ENCODE data around the gene IGSF9B. TPM values are rescaled to one million over a fixed set of nuclear protein-coding genes. Genes with fewer than 3 reads are reported as not detected.

The IGSF9B gene
- polyA plus RNA-seq, 1 experiment, result 0.05 TPM

DNA sequence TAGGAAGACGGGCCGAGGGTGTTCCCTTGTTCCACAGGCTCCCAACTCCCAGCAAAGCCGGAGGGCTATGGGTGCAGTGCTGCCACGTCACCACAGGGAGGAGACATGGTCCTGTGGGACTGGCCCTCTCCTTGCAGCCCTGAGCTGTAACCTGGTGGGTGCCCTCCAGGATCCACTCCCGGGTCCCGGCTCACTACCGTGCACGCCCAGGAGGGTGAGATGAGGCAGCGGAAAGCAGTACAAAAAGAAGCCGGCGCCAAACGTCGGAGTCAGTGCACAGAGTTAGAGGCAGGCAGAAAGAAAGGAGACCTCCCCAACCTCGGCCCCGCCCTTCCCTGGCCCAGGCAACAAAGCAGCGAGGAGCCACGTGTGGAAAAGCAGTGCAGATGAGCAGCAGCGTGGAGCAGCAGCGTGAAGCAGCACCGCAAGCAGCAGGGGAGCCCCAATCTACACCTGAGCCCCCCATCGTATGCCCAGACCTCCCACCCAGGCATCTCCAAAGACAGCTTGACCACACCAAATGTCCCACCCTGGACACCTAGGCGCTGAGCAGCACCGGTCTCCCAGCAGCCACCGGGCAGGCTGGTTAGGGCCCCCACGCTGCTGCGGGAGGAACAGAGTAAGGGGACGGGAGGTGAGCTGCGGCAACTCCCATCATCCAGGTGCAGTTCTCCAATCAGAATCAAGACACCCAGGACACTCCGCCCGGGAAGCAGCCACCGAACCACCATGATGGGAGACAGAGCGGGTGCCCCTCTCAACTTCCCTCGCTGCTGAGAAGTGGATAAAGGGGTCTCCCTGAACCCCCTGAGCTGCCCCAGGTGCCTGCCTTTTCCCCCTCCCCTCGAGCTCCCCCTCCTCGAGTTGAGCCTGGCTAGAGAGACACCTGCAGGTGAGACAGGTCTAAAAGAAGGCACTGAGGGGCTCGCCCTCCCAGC, 28.8 kb downstream of the IGSF9B start:
- H3K27me3 ChIP-seq (ENCODE audit: control insufficient read depth, insufficient read depth, low read length), result no peaks in the 10 kb centered on the region; the same call in 1 of the 2 replicates
- no peak for DNase-seq (ENCODE audit: low read depth)
- ChIA-PET POLR2A (no interaction called here), CTCF (interaction anchor here (0.5 to 2.6 kb wide), 22 partner anchors 11 to 316 kb away, joined by 3 to 16 read pairs (median 4); partner anchors contain the start of gene VPS26B)
- H3K4me3 ChIP-seq (ENCODE audit: low read depth, low read length), result no peak overlapping the region; the same call in 1 of the 2 replicates
- TF ChIP-seq, protein P1, sequence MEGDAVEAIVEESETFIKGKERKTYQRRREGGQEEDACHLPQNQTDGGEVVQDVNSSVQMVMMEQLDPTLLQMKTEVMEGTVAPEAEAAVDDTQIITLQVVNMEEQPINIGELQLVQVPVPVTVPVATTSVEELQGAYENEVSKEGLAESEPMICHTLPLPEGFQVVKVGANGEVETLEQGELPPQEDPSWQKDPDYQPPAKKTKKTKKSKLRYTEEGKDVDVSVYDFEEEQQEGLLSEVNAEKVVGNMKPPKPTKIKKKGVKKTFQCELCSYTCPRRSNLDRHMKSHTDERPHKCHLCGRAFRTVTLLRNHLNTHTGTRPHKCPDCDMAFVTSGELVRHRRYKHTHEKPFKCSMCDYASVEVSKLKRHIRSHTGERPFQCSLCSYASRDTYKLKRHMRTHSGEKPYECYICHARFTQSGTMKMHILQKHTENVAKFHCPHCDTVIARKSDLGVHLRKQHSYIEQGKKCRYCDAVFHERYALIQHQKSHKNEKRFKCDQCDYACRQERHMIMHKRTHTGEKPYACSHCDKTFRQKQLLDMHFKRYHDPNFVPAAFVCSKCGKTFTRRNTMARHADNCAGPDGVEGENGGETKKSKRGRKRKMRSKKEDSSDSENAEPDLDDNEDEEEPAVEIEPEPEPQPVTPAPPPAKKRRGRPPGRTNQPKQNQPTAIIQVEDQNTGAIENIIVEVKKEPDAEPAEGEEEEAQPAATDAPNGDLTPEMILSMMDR (IDR thresholded peaks at IDR 0.05; ENCODE audit: insufficient read depth, low read depth, low read length), result peak; percentile 94
- H3K36me3 ChIP-seq (ENCODE audit: control insufficient read depth, insufficient read depth, low read length), result no peaks in the 10 kb centered on the region

DNA sequence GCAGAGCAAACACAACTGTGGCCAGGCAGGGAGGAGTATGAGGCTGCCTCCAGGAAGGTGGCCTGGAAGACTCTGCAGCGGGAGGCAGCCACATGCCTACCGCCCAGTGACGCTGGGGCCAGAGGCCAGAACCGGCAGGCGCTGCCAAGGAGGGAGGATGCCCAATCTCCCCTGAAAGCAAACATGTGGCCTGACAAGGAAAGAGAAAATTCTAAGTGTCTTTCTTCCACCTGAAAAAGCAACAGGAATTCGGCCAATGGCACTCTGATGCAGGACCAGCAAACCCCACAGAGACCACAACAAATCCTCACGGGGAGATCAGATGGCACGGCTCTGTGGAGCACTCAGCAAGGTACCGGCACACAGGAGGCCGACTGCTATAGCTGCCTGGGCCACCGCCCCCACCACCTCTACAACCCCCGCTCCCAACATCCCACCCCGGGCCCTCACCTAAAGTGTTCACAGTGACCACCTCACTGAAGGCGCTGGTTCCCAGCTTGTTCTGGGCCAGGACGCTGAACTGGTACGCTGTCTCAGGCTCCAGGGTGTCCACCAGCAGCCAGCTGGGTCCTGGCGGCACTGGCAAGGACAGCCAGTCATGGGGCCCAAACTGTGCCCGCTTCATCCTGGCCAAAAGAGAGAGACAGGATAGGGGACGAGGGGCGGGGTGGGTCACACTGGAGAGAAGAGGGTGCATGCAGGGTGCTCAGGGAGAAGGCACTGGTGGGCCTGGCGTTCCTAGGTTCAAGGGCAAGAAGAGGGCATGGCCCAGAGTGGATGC, 30.1 kb downstream of the IGSF9B start:
- TF ChIP-seq, protein P1 (IDR thresholded peaks at IDR 0.05; ENCODE audit: insufficient read depth, low read depth, low read length), result no peak
- DNase-seq (ENCODE audit: low read depth), result no peak
- ChIA-PET POLR2A (no interaction called here), CTCF (interaction anchor here (1.2 to 2.6 kb wide), 10 partner anchors 10 to 216 kb away, joined by 3 to 16 read pairs (median 4); no protein-coding TSS in a partner anchor)
- Histone ChIP-seq H3K27me3 (ENCODE audit: control insufficient read depth, insufficient read depth, low read length) (no peaks in the 10 kb centered on the region; the same call in 1 of the 2 replicates), H3K36me3 (ENCODE audit: control insufficient read depth, insufficient read depth, low read length) (no peaks in the 10 kb centered on the region), H3K4me3 (ENCODE audit: low read depth, low read length) (no peak overlapping the region)

DNA sequence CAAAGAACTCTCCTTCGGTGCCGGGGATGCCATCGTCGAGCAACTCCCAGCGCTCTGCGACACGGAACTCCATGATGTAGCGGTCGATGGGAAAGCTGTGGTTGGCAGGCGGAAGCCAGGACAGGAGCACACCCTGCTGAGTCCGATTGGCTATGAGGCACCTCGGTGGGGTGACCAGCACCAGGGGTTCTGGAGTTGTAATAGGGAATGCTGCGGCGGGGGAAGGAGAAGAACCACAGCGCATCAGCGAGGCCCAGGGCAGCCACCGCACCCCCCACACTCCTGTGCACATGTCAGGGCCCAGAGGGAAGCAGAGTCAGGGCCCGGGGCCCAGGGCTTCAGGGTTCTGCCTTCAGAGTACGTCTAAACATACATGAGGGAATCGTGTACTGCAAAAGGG, 31.0 kb downstream of the IGSF9B start:
- CTCF ChIA-PET, result interaction anchor here (0.9 kb wide), 1 partner anchor 9 kb away, joined by 3 read pairs; no protein-coding TSS in a partner anchor
- TF ChIP-seq, protein P1 (IDR thresholded peaks at IDR 0.05; ENCODE audit: insufficient read depth, low read depth, low read length), result no peak
- Histone ChIP-seq H3K27me3 (ENCODE audit: control insufficient read depth, insufficient read depth, low read length) (no peaks in the 10 kb centered on the region), H3K4me3 (ENCODE audit: low read depth, low read length) (no peak overlapping the region), H3K36me3 (ENCODE audit: control insufficient read depth, insufficient read depth, low read length) (no peaks in the 10 kb centered on the region)
- DNase-seq (ENCODE audit: low read depth), result no peak
- POLR2A ChIA-PET, result no interaction called here

DNA sequence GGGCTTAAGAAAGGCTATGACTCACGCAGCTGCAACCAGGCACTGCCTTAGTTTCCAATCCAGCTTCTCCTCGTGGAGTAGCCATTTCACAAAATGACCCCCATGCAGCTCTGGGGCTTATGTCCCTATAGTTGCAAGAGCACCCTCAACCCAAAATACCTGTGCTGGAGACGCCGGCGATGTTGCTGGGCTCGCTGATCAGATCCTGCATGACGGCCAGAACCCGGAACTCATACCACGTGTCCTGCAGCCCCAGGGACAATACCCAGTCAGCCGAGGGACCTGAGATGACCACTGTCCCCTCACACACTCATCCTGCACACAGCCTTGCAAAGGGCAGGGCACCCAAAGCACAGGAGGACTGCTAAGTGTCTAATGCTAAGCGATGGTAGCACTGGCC, 32.1 kb downstream of the IGSF9B start:
- POLR2A ChIA-PET, result no interaction called here
- DNase-seq (ENCODE audit: low read depth), result no peak
- Histone ChIP-seq H3K4me3 (ENCODE audit: low read depth, low read length) (no peak overlapping the region), H3K36me3 (ENCODE audit: control insufficient read depth, insufficient read depth, low read length) (no peaks in the 10 kb centered on the region), H3K27me3 (ENCODE audit: control insufficient read depth, insufficient read depth, low read length) (no peaks in the 10 kb centered on the region)
- CTCF ChIA-PET, result no interaction called here
- TF ChIP-seq, protein P1 (IDR thresholded peaks at IDR 0.05; ENCODE audit: insufficient read depth, low read depth, low read length), result no peak

Measured in BJ (cell line).